Measurements from ENCODE around the gene BOD1. TPM values are rescaled to one million over a fixed set of nuclear protein-coding genes. Genes with fewer than 3 reads are reported as not detected.
A peak's percentile ranks its signal among the peaks of the same experiment; 100 is the strongest.

BOD1 gene
- total RNA-seq, 1 experiment from 2014 or later, result 70.9 TPM

GRCh38 chr5:173630724-173631365 lies 14.4 kb upstream of the BOD1 start:
- BruUV-seq (replicated peaks), result no TSS peak
- intact Hi-C loops (cut with micrococcal nuclease; ENCODE audit: unreplicated experiment), result no loop called here
- no peak overlapping the region for H3K27ac ChIP-seq (ENCODE audit: low read depth, low read length, poor library complexity, severe bottlenecking)
- no peaks in the 10 kb centered on the region for H3K27me3 ChIP-seq (replicated peaks; ENCODE audit: insufficient read depth, low read depth, low read length, poor library complexity)
- ChIA-PET POLR2A (ENCODE audit: low non-redundant PET) (no interaction called here), CTCF (no interaction called here)
- no peaks in the 10 kb centered on the region for H3K9me3 ChIP-seq (ENCODE audit: low read depth, low read length, poor library complexity, severe bottlenecking)
- no peak for TF ChIP-seq EZH2 (IDR thresholded peaks at IDR 0.05; ENCODE audit: borderline replicate concordance, low read depth, low read length, poor library complexity, severe bottlenecking)
- TF ChIP-seq CTCF (conservative IDR thresholded peaks at IDR 0.05; ENCODE audit: low read depth, low read length), result no peak
- H3K4me3 ChIP-seq (ENCODE audit: low read depth, low read length, poor library complexity, severe bottlenecking), result peak overlapping the region; percentile 17
- no peaks in the 10 kb centered on the region for H3K4me1 ChIP-seq (ENCODE audit: insufficient read depth, low read length, poor library complexity, severe bottlenecking)
- no peaks in the 10 kb centered on the region for H3K36me3 ChIP-seq (ENCODE audit: insufficient read depth, low read length, poor library complexity, severe bottlenecking)
- peak; percentile 23 for DNase-seq (ENCODE audit: low spot score)

- ChIA-PET POLR2A (ENCODE audit: low non-redundant PET) (no interaction called here), CTCF (interaction anchor here (1.2 kb wide), 1 partner anchor 688 kb away, joined by 5 read pairs; no protein-coding TSS in a partner anchor)
- H3K27me3 ChIP-seq (replicated peaks; ENCODE audit: insufficient read depth, low read depth, low read length, poor library complexity), result no peaks in the 10 kb centered on the region
- no TSS peak for BruUV-seq (replicated peaks)
- H3K9me3 ChIP-seq (ENCODE audit: low read depth, low read length, poor library complexity, severe bottlenecking), result no peaks in the 10 kb centered on the region
- TF ChIP-seq CTCF (conservative IDR thresholded peaks at IDR 0.05; ENCODE audit: low read depth, low read length) (peak; percentile 55), EZH2 (IDR thresholded peaks at IDR 0.05; ENCODE audit: borderline replicate concordance, low read depth, low read length, poor library complexity, severe bottlenecking) (no peak)
- H3K27ac ChIP-seq (ENCODE audit: low read depth, low read length, poor library complexity, severe bottlenecking), result no peak overlapping the region
- H3K4me1 ChIP-seq (ENCODE audit: insufficient read depth, low read length, poor library complexity, severe bottlenecking), result no peaks in the 10 kb centered on the region
- H3K36me3 ChIP-seq (ENCODE audit: insufficient read depth, low read length, poor library complexity, severe bottlenecking), result no peaks in the 10 kb centered on the region
- H3K4me3 ChIP-seq (ENCODE audit: low read depth, low read length, poor library complexity, severe bottlenecking), result no peak overlapping the region
- no peak for DNase-seq (ENCODE audit: low spot score)
- intact Hi-C loops (cut with micrococcal nuclease; ENCODE audit: unreplicated experiment), result no loop called here
These were observed 13.2 kb upstream of the BOD1 start for GRCh38 chr5:173629628-173630027.

GRCh38 chr5:173628501-173628900 lies 12.1 kb upstream of the BOD1 start:
- no peak overlapping the region for H3K4me3 ChIP-seq (ENCODE audit: low read depth, low read length, poor library complexity, severe bottlenecking)

More at GRCh38 chr5:173628501-173628900, 12.1 kb upstream of the BOD1 start:
- CTCF ChIA-PET, result no interaction called here
- TF ChIP-seq EZH2 (IDR thresholded peaks at IDR 0.05; ENCODE audit: borderline replicate concordance, low read depth, low read length, poor library complexity, severe bottlenecking), result no peak
- no peak for TF ChIP-seq CTCF (conservative IDR thresholded peaks at IDR 0.05; ENCODE audit: low read depth, low read length)
- intact Hi-C loops (cut with micrococcal nuclease; ENCODE audit: unreplicated experiment), result no loop called here
- Histone ChIP-seq H3K27me3 (replicated peaks; ENCODE audit: insufficient read depth, low read depth, low read length, poor library complexity) (no peaks in the 10 kb centered on the region), H3K4me1 (ENCODE audit: insufficient read depth, low read length, poor library complexity, severe bottlenecking) (no peaks in the 10 kb centered on the region), H3K9me3 (ENCODE audit: low read depth, low read length, poor library complexity, severe bottlenecking) (no peaks in the 10 kb centered on the region), H3K27ac (ENCODE audit: low read depth, low read length, poor library complexity, severe bottlenecking) (no peak overlapping the region), H3K36me3 (ENCODE audit: insufficient read depth, low read length, poor library complexity, severe bottlenecking) (no peaks in the 10 kb centered on the region)
- POLR2A ChIA-PET (ENCODE audit: low non-redundant PET), result no interaction called here
- no TSS peak for BruUV-seq (replicated peaks)
- DNase-seq (ENCODE audit: low spot score), result no peak

Measured in A673 (cell line).